CD4-positive, CD25-positive, alpha-beta regulatory T cell (primary cell): ENCODE data around the gene ALK. TPM values are rescaled to one million over a fixed set of nuclear protein-coding genes. Genes with fewer than 3 reads are reported as not detected.

Experiments used
- ATAC-seq, 2 donors: fragments of 150-1000 bp; cut with Tn5 transposase; one replicate each; pipeline ENCODE4 v1.10.0; 2021; ENCODE audit warnings: low read depth in 2 of 2, moderate number of reproducible peaks in 2 of 2, moderate library complexity in 1 of 2
- DNase-seq, 3 donors: peaks; one replicate each; pipeline versions ENCODE4 v3.0.0 to v3.0.0-alpha.2; 2012 to 2022; ENCODE audit warnings: mixed read lengths in 1 of 3
- H3K27ac ChIP-seq: one replicate; pipeline ENCODE4 v1.7.0; 2013; ENCODE audit warnings: mild to moderate bottlenecking, low read length; ENCODE audit not compliant: insufficient read depth, poor library complexity, severe bottlenecking
- H3K27me3 ChIP-seq: one replicate; pipeline ENCODE4 v1.7.0; 2013; ENCODE audit warnings: low read length; ENCODE audit not compliant: control insufficient read depth, insufficient read depth
- H3K36me3 ChIP-seq: one replicate; pipeline ENCODE4 v1.7.0; 2013; ENCODE audit warnings: mild to moderate bottlenecking, low read length, moderate library complexity; ENCODE audit not compliant: control insufficient read depth, insufficient read depth
- H3K4me1 ChIP-seq: 2 replicates; pipeline ENCODE4 v1.7.0; 2013; ENCODE audit warnings: mild to moderate bottlenecking, low read length; ENCODE audit not compliant: insufficient read depth, control insufficient read depth, poor library complexity, severe bottlenecking
- H3K4me3 ChIP-seq: one replicate; pipeline ENCODE4 v1.7.0; 2013; ENCODE audit warnings: low read depth, mild to moderate bottlenecking, low read length, moderate library complexity
- H3K9me3 ChIP-seq, 2 experiments: 1 replicate in 1 of 2; 2 replicates in 1 of 2; pipeline ENCODE4 v1.7.0; 2013; ENCODE audit warnings: low read length in 2 of 2, mild to moderate bottlenecking in 1 of 2, moderate library complexity in 1 of 2; ENCODE audit not compliant: control insufficient read depth in 2 of 2
- H3K27ac Mint-ChIP-seq, 3 donors: one replicate each; pipeline ENCODE4 v1.8.0; 2020 to 2022; ENCODE audit warnings: mild to moderate bottlenecking in 3 of 3, mixed read lengths in 3 of 3, moderate library complexity in 2 of 3
- H3K27me3 Mint-ChIP-seq: one replicate; pipeline ENCODE4 v1.8.0; 2022; ENCODE audit warnings: mild to moderate bottlenecking, mixed read lengths
- H3K36me3 Mint-ChIP-seq: one replicate; pipeline ENCODE4 v1.8.0; 2020; ENCODE audit warnings: mixed read lengths
- H3K4me1 Mint-ChIP-seq, 4 donors: one replicate each; pipeline ENCODE4 v1.8.0; 2020 to 2022; ENCODE audit warnings: mixed read lengths in 4 of 4, mild to moderate bottlenecking in 1 of 4
- H3K4me3 Mint-ChIP-seq, 4 donors: one replicate each; pipeline ENCODE4 v1.8.0; 2020 to 2022; ENCODE audit warnings: mild to moderate bottlenecking in 4 of 4, mixed read lengths in 4 of 4, moderate library complexity in 3 of 4
- H3K9me3 Mint-ChIP-seq, 7 donors: one replicate each; pipeline ENCODE4 v1.8.0; 2020 to 2022; ENCODE audit warnings: mixed read lengths in 7 of 7, mild to moderate bottlenecking in 3 of 7, moderate library complexity in 2 of 7
- polyA plus RNA-seq, 4 donors: library from polyadenylated mRNA; unstranded; fragments of 300-500 nt; fragmentation: Illumina TruSeq; gene quantifications; one replicate each; pipeline ENCODE4 v1.2.3, GENCODE V29; 2021
- total RNA-seq: library from RNA; stranded (reverse); gene quantifications from one replicate; pipeline ENCODE4 v1.2.3, GENCODE V29; 2022

The ALK gene
- total and polyA plus RNA-seq, 5 donors from 2014 or later, result not detected

DNA sequence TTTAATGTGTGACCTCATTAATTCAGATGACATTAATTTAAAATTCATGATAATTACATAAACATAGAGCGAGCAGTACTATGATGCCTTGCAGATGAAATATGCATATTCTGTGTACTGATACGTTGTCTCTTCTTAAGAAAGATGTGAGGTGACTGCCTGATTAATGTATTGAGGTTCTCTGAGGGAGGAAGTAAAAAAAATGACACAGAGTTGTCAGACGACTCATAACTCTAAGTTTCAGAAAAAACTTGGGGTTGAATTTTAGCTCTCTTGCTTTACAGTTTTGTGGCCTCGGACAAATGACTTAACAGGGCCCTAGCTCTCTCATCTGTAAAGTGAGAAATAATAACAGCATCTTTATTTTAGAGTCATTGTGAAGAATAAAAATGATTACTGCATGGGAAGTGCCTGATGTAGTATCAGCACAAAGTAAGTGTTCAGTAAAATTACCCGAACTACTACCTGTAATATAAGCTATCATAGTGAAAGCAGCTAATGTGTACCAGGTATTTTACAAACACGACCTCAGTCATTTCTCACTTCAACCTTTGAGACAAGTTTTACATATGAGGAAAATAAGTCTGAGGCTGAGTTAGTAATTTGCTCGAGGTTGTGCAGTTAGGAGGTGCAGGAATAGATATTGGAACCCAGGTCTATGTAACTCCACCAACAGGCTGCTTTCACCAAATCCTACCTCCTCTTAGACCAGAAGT lies 65.3 kb downstream of the ALK start:
- Mint-ChIP-seq H3K27ac (no peak overlapping the region), H3K9me3 (peaks cover 0 to 8% (median 2%) of the 10 kb centered on the region in 7 donors), H3K4me1 (no peaks in the 10 kb centered on the region), H3K27me3 (peaks cover 9% of the 10 kb centered on the region), H3K4me3 (no peak overlapping the region), H3K36me3 (no peaks in the 10 kb centered on the region)
- DNase-seq (no peak), ATAC-seq (no peak)
- H3K27me3 ChIP-seq, result no peaks in the 10 kb centered on the region
- no peak overlapping the region for H3K4me3 ChIP-seq
- no peak overlapping the region for H3K27ac ChIP-seq
- H3K9me3 ChIP-seq, result no peaks in the 10 kb centered on the region
- no peaks in the 10 kb centered on the region for H3K36me3 ChIP-seq
- H3K4me1 ChIP-seq, result no peaks in the 10 kb centered on the region

DNA sequence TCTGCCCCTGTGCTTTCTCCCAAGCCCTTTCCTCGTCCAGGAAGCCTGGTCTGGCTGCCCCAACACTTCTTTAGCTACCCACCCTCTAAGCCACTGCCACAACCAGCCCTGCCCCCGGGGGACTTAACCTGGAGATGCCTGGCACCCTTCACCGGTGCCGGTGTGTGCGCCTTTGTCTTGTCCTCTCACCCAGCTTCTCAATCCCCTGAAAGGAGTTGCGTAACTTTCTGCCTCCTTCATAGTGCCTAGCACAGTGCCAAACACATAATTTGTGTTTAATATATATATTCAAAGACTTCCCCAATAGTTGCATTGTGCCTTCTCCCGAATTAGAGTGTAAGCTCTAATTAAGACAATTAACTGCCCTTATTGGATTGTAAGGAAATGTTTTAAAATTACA lies 70.6 kb downstream of the ALK start:
- no peak overlapping the region for H3K27ac ChIP-seq
- H3K4me1 ChIP-seq, result no peaks in the 10 kb centered on the region
- no peaks in the 10 kb centered on the region for H3K9me3 ChIP-seq
- no peak overlapping the region for H3K4me3 Mint-ChIP-seq
- H3K4me3 ChIP-seq, result no peak overlapping the region
- no peaks in the 10 kb centered on the region for H3K4me1 Mint-ChIP-seq
- H3K27me3 ChIP-seq, result no peaks in the 10 kb centered on the region
- H3K9me3 Mint-ChIP-seq, result peaks cover 0 to 5% (median 2%) of the 10 kb centered on the region in 7 donors
- ATAC-seq (no peak), DNase-seq (no peak)
- no peak overlapping the region for H3K27ac Mint-ChIP-seq
- H3K36me3 Mint-ChIP-seq, result no peaks in the 10 kb centered on the region
- H3K36me3 ChIP-seq, result no peaks in the 10 kb centered on the region
- no peaks in the 10 kb centered on the region for H3K27me3 Mint-ChIP-seq

- Mint-ChIP-seq H3K9me3 (peaks cover 0 to 4% (median 1%) of the 10 kb centered on the region in 7 donors), H3K4me1 (no peaks in the 10 kb centered on the region), H3K4me3 (no peak overlapping the region), H3K27ac (no peak overlapping the region), H3K27me3 (no peaks in the 10 kb centered on the region), H3K36me3 (no peaks in the 10 kb centered on the region)
- no peak for ATAC-seq
- no peaks in the 10 kb centered on the region for H3K4me1 ChIP-seq
- no peaks in the 10 kb centered on the region for H3K9me3 ChIP-seq
- no peaks in the 10 kb centered on the region for H3K36me3 ChIP-seq
- H3K4me3 ChIP-seq, result no peak overlapping the region
- H3K27ac ChIP-seq, result no peak overlapping the region
- H3K27me3 ChIP-seq, result no peaks in the 10 kb centered on the region
- DNase-seq, result no peak
These were observed 72.6 kb downstream of the ALK start for GRCh38 chr2:29848566-29849310.

GRCh38 chr2:29847886-29848285 lies 73.5 kb downstream of the ALK start:
- H3K36me3 Mint-ChIP-seq, result no peaks in the 10 kb centered on the region
- H3K9me3 Mint-ChIP-seq, result peaks cover 0 to 3% (median 0%) of the 10 kb centered on the region in 7 donors
- H3K27ac Mint-ChIP-seq, result no peak overlapping the region
- H3K4me1 Mint-ChIP-seq, result no peaks in the 10 kb centered on the region
- DNase-seq (no peak), ATAC-seq (no peak)
- no peaks in the 10 kb centered on the region for H3K27me3 ChIP-seq
- H3K9me3 ChIP-seq, result no peaks in the 10 kb centered on the region
- H3K36me3 ChIP-seq, result no peaks in the 10 kb centered on the region
- no peak overlapping the region for H3K4me3 Mint-ChIP-seq
- H3K4me1 ChIP-seq, result no peaks in the 10 kb centered on the region
- no peaks in the 10 kb centered on the region for H3K27me3 Mint-ChIP-seq
- H3K27ac ChIP-seq, result no peak overlapping the region
- H3K4me3 ChIP-seq, result no peak overlapping the region

- H3K27ac Mint-ChIP-seq, result no peak overlapping the region
- no peaks in the 10 kb centered on the region for H3K27me3 Mint-ChIP-seq
- Histone ChIP-seq H3K36me3 (no peaks in the 10 kb centered on the region), H3K27ac (no peak overlapping the region), H3K4me1 (no peaks in the 10 kb centered on the region), H3K27me3 (peaks cover 2% of the 10 kb centered on the region), H3K9me3 (no peaks in the 10 kb centered on the region), H3K4me3 (no peak overlapping the region)
- H3K9me3 Mint-ChIP-seq, result peaks cover 0 to 4% (median 0%) of the 10 kb centered on the region in 7 donors
- no peak overlapping the region for H3K4me3 Mint-ChIP-seq
- ATAC-seq (no peak), DNase-seq (no peak)
- H3K4me1 Mint-ChIP-seq, result no peaks in the 10 kb centered on the region
- no peaks in the 10 kb centered on the region for H3K36me3 Mint-ChIP-seq
These were observed 76.6 kb downstream of the ALK start for GRCh38 chr2:29844713-29845326.

- no peaks in the 10 kb centered on the region for H3K4me1 Mint-ChIP-seq
- H3K4me1 ChIP-seq, result no peaks in the 10 kb centered on the region
- H3K4me3 ChIP-seq, result no peak overlapping the region
- ATAC-seq (no peak), DNase-seq (peak in 1 of 3 donors; percentile 17)
- no peak overlapping the region for H3K27ac Mint-ChIP-seq
- no peak overlapping the region for H3K4me3 Mint-ChIP-seq
- H3K27ac ChIP-seq, result no peak overlapping the region
- peaks cover 2% of the 10 kb centered on the region for H3K27me3 ChIP-seq
- no peaks in the 10 kb centered on the region for H3K36me3 Mint-ChIP-seq
- H3K27me3 Mint-ChIP-seq, result no peaks in the 10 kb centered on the region
- H3K9me3 Mint-ChIP-seq, result peaks cover 2 to 12% (median 5%) of the 10 kb centered on the region in 7 donors
- H3K9me3 ChIP-seq, result peaks cover 5 to 7% of the 10 kb centered on the region in 2 experiments
- H3K36me3 ChIP-seq, result no peaks in the 10 kb centered on the region
These were observed 79.9 kb downstream of the ALK start for GRCh38 chr2:29841386-29842004.

DNA sequence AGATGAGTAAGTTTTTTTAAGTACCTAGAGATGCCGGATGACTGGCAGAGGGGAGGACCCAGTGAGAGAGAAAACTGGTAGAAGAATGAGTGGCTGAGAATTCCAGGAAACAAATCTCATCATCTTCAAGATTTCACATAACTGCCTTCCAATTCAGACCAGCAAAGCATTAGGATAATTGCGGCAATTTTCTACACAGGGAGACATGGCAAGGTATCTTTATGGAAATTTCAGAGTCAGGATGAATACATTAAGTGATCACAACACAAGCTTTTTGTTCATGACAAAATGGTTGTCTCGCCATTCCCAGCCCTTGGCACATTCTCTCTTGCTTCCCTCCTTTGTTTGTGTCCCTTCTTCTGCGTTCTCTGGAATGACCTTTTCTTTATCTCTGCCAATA lies 82.1 kb downstream of the ALK start:
- Histone ChIP-seq H3K9me3 (peaks cover 5 to 7% of the 10 kb centered on the region in 2 experiments), H3K4me3 (no peak overlapping the region), H3K36me3 (no peaks in the 10 kb centered on the region), H3K27ac (no peak overlapping the region), H3K4me1 (no peaks in the 10 kb centered on the region), H3K27me3 (peaks cover 2% of the 10 kb centered on the region)
- Mint-ChIP-seq H3K36me3 (no peaks in the 10 kb centered on the region), H3K4me1 (no peaks in the 10 kb centered on the region), H3K9me3 (peaks cover 2 to 15% (median 6%) of the 10 kb centered on the region in 7 donors), H3K27ac (no peak overlapping the region), H3K4me3 (no peak overlapping the region), H3K27me3 (no peaks in the 10 kb centered on the region)
- ATAC-seq, result no peak
- DNase-seq, result no peak
